Measurements from ENCODE around the gene KRT33B. TPM values are rescaled to one million over a fixed set of nuclear protein-coding genes. Genes with fewer than 3 reads are reported as not detected.
A peak's percentile ranks its signal among the peaks of the same experiment; 100 is the strongest.

The KRT33B gene
- total RNA-seq, 1 donor from 2014 or later = not detected

DNA sequence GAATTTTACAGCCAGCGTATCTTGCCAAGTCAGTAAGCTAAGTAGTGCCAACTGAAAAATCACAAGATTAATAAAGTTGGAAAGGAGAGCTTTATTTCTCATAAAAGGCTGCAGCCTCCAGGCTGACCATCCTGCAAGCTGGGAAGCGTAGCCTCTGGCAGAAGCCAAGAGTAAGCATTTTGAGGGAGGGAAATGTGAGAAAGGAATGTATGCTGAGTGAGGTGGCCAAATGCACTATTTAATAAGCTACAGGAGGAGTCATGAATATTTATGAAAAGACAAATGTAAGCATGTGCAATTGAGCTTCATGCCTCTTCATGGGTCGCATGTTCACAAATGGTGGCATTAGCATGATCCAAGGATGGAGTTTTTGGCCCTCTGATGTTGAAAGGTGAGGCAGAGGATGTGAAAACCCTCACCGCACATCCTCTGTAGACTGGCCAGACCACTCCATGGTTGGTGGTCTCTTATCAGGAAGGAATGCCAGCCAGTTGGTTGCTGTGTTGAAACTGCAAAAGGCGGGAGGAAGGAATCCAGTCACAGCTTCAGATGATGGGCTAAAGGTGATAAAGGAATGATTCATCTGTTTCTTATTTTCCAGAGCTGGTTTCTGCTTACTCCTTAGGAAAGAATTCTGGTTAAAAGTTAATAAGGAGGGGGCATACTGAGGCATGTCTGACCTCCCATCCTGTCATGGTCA is 9.2 kb downstream of the KRT33B start:
- peaks cover 3% of the 10 kb centered on the region for H3K4me1 Mint-ChIP-seq (ENCODE audit: low read depth, unreplicated experiment)
- H3K27ac ChIP-seq (ENCODE audit: low read depth, low read length) = peak overlapping the region; percentile 51

DNA sequence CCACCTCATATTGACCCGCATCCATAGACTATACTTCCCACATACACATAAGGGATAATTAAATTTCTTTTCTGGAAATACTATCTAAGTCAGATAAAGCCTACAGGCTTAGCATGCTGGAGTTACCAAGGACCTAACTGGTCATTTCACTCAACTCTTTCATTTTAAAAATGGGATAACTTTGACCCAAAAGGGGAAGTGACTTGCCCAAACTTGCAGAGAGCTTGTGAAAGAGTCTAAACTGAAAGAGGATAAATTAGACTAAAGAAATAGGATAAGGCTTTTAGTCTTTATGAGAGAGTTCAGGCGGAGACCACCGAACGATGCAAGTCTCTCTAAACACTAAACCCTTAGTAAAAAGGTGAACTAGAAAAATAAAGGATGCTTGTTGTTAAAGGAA is 15.1 kb downstream of the KRT33B start:
- H3K4me1 Mint-ChIP-seq (ENCODE audit: low read depth, unreplicated experiment) = no peaks in the 10 kb centered on the region
- peaks cover 19% of the 10 kb centered on the region for H3K27me3 Mint-ChIP-seq (ENCODE audit: low read depth, unreplicated experiment)
- Histone ChIP-seq H2AFZ (ENCODE audit: low read depth, low read length) (no peak overlapping the region), H3K9me3 (ENCODE audit: insufficient read depth, low read depth, low read length) (no peaks in the 10 kb centered on the region), H3K27me3 (ENCODE audit: insufficient read depth, low read length) (peaks cover 4% of the 10 kb centered on the region), H3K79me2 (ENCODE audit: insufficient read depth, low read length) (no peaks in the 10 kb centered on the region), H3K27ac (ENCODE audit: low read depth, low read length) (no peak overlapping the region), H4K20me1 (ENCODE audit: insufficient read depth, low read length) (no peaks in the 10 kb centered on the region), H3K4me1 (ENCODE audit: insufficient read depth, low read length) (no peaks in the 10 kb centered on the region), H3K9ac (ENCODE audit: low read length) (no peak overlapping the region), H3K4me2 (ENCODE audit: low read length) (no peak overlapping the region), H3K4me3 (ENCODE audit: insufficient read depth, low read depth, low read length) (no peak overlapping the region), H3K36me3 (ENCODE audit: insufficient read depth, low read length) (no peaks in the 10 kb centered on the region)
- H3K9me3 Mint-ChIP-seq (ENCODE audit: unreplicated experiment) = peaks cover 6% of the 10 kb centered on the region
- no peaks in the 10 kb centered on the region for H3K36me3 Mint-ChIP-seq (ENCODE audit: low read depth, unreplicated experiment)
- FAIRE-seq (no peak), DNase-seq (ENCODE audit: low read depth) (no peak)
- no peak overlapping the region for H3K4me3 Mint-ChIP-seq (ENCODE audit: unreplicated experiment)
- no peak overlapping the region for H3K27ac Mint-ChIP-seq (ENCODE audit: unreplicated experiment)
- no peak for TF ChIP-seq EZH2 (IDR thresholded peaks at IDR 0.05; ENCODE audit: insufficient read depth, low read length)
- TF ChIP-seq, protein P1, sequence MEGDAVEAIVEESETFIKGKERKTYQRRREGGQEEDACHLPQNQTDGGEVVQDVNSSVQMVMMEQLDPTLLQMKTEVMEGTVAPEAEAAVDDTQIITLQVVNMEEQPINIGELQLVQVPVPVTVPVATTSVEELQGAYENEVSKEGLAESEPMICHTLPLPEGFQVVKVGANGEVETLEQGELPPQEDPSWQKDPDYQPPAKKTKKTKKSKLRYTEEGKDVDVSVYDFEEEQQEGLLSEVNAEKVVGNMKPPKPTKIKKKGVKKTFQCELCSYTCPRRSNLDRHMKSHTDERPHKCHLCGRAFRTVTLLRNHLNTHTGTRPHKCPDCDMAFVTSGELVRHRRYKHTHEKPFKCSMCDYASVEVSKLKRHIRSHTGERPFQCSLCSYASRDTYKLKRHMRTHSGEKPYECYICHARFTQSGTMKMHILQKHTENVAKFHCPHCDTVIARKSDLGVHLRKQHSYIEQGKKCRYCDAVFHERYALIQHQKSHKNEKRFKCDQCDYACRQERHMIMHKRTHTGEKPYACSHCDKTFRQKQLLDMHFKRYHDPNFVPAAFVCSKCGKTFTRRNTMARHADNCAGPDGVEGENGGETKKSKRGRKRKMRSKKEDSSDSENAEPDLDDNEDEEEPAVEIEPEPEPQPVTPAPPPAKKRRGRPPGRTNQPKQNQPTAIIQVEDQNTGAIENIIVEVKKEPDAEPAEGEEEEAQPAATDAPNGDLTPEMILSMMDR (IDR thresholded peaks at IDR 0.05; ENCODE audit: insufficient read depth, low read depth, low read length) = no peak

More for the DNA sequence above, 9.2 kb downstream of the KRT33B start:
- Histone ChIP-seq H3K9me3 (ENCODE audit: insufficient read depth, low read depth, low read length) (no peaks in the 10 kb centered on the region), H4K20me1 (ENCODE audit: insufficient read depth, low read length) (no peaks in the 10 kb centered on the region), H3K27me3 (ENCODE audit: insufficient read depth, low read length) (no peaks in the 10 kb centered on the region), H2AFZ (ENCODE audit: low read depth, low read length) (peak overlapping the region; percentile 36), H3K4me2 (ENCODE audit: low read length) (peak overlapping the region; percentile 49), H3K79me2 (ENCODE audit: insufficient read depth, low read length) (no peaks in the 10 kb centered on the region), H3K9ac (ENCODE audit: low read length) (no peak overlapping the region), H3K36me3 (ENCODE audit: insufficient read depth, low read length) (no peaks in the 10 kb centered on the region), H3K4me3 (ENCODE audit: insufficient read depth, low read depth, low read length) (no peak overlapping the region), H3K4me1 (ENCODE audit: insufficient read depth, low read length) (peaks cover 8% of the 10 kb centered on the region)
- H3K36me3 Mint-ChIP-seq (ENCODE audit: low read depth, unreplicated experiment) = no peaks in the 10 kb centered on the region
- H3K27ac Mint-ChIP-seq (ENCODE audit: unreplicated experiment) = peak overlapping the region; percentile 58
- H3K9me3 Mint-ChIP-seq (ENCODE audit: unreplicated experiment) = peaks cover 5% of the 10 kb centered on the region
- FAIRE-seq (peak; percentile 92), DNase-seq (ENCODE audit: low read depth) (peak; percentile 95)
- TF ChIP-seq, protein P1 (IDR thresholded peaks at IDR 0.05; ENCODE audit: insufficient read depth, low read depth, low read length) = no peak
- no peak for TF ChIP-seq EZH2 (IDR thresholded peaks at IDR 0.05; ENCODE audit: insufficient read depth, low read length)
- H3K27me3 Mint-ChIP-seq (ENCODE audit: low read depth, unreplicated experiment) = no peaks in the 10 kb centered on the region
- H3K4me3 Mint-ChIP-seq (ENCODE audit: unreplicated experiment) = no peak overlapping the region
